ENCODE results near the gene TFF1. TPM values are rescaled to one million over a fixed set of nuclear protein-coding genes. Genes with fewer than 3 reads are reported as not detected.

Gene TFF1
- total RNA-seq, 1 experiment from 2014 or later: not detected

DNA sequence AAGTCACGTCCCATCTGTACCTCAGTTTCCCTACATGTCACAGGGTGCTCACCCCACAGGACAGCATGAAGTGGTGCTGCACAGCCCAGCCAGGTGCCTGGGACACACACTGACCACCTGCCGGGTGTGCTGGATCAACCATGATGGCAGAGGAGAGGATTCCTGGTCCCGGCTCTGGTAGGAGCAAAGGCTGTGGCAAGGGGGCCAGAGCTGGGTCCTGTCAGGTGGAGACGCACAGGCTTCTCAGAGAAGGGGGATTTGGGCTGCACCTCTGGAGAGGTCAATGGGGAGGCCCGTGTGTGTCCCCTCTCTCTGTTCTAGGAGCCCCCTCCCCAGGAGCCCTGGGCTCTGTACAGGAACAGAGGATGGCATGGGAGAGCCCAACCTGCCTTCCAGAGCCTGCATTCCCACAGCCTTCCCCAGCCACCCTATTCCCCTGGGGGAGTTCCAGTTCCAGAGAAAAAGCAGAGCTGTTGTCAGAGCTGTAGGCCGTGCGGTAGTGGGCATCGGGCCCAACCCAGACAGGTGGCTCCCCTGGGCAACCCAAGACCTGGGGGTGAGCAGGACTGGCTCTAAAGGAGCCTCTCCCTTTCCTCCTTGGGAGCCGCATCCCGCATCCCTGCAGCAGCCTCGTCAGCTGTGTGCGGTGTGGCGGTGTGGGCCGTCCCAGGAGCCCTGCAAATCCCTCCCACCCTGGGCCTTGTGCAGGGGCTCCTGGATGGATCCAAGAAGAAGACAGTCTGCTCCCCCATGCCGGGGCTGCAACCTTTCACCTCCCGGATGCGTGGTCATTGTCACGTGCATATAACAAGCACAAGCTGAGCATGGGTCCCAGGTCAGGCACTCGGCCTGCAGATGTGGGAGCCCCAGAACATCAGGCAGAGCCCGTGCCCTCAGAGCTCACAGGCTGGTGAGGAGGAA, 48.2 kb downstream of the TFF1 start:
- DNase-seq (ENCODE audit: low spot score): no peak

DNA sequence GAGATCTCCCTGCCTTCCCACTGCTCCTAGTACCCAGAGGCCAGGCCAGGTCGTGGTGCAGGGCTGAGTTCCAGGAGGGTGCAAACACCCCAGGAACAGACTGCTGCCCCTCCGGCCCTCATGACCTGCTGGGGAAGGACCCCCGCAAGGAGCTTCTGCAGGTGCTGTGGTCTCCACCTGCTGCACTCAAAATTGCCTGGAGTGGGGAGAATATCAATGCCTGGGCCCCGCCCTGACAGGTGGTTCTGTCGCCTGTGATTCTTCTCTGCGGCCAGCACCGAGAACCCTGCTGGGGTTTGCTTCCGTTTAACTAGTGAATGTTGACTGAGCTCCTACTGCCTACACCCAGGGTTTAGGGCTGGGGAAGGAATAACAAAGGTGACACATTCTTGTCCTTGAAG, 49.0 kb downstream of the TFF1 start:
- DNase-seq (ENCODE audit: low spot score): no peak

DNA sequence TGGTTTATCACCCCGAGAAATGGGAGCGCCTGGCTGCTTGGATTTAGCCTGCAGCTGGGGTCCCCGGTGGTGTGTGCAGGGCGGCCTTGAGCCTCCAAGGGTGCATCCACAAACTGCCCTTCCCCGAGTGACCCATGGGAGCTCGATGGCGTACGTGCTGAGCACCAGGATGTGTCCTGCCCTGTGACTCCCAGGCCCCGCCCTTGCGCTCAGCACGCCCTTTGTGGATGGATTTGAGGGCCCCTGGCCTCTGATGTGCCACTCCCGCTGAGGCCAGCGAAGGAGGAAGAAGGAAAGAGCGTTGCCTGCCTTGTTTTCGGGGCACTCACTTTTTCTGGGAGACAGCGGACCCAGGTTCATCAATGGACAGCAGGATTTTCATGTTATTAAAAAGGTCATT, 49.4 kb downstream of the TFF1 start:
- DNase-seq (ENCODE audit: low spot score): no peak

DNA sequence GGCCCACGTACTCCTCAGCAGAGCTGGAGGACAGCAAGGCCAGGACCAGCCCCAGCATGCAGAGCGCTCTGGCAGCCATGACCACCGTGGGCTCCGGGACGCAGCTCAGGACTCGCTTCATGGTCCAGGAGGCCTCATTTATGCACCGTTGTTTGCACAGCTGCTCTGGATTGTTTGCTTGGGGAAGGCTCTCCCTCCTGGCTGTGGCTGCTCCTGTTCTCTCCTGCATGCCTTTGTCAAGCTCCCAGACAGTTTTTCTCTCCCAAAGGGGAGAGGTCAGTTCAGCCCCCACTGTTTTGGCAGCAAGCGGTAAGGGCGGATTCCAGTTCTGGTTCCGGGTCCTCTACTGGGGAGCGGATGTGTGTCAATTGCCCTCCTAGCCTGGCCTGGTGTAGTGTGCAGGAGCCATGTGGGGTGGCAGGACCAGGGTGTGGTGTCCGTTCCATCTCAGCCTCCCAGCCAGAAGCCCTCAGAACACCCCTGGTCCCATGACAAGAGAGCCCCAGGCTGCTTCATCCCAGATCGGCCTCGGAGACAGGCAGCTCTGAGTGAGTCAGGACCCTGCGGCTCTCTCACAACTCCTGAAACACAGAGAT, 50.9 kb downstream of the TFF1 start, which contains the start of gene TFF3:
Gene TFF3, minus strand, starts transcription at position 114 of the 596 bp plus-strand sequence. Its CDS starts 35 bp downstream, at position 79.
- no peak for DNase-seq (ENCODE audit: low spot score)

DNA sequence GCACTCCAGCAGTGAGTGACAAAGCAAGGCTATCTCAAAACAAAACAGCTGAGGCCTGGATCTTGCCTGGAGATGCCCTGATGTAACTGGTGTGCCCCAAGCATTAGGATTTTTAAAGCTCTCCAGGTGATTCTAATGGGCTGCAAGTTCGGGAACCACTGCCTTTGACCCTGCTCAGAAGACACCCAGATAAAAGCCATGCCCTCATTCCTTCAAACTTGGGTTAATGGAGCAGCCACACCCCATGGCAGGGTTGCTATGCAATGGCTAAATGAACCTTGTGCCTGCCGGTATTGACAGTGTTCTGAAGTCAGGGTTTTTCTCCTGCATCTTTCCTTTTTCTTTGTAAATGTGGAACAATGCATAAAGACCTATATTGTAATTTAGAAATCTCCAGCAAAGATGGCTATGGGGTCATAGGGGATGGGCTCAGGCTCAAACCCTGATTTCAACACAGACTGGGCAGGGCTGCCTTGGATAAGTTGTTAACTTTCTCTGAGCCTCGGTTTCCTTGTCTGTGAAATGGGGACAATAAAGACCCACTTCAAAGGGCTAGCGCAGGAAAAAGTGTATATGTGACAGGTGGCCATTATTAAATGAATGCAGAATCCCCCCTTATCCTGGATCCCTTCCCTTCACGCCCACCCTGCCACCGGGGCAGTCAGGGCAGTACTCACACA, 51.6 kb downstream of the TFF1 start:
- DNase-seq (ENCODE audit: low spot score): no peak

DNA sequence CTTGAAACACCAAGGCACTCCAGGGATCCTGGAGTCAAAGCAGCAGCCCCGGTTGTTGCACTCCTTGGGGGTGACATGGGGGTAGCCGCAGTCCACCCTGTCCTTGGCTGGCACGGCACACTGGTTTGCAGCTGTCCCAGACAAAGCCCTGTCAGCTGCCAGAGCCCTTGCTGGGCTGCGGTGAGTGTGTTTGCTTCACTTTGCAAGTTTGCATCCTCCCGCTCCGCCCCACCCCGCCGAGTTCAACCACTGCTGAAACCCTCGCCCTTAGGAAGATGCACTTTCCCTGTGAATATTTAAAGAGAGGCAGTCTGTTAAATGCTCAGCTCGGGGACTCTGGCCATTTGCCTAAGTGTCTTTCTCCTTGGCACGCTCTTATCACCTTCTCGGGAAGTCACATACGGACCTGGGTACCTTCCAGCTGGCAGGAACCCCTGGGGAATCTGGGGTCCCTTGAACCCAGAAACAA, 52.8 kb downstream of the TFF1 start:
- DNase-seq (ENCODE audit: low spot score): no peak

DNA sequence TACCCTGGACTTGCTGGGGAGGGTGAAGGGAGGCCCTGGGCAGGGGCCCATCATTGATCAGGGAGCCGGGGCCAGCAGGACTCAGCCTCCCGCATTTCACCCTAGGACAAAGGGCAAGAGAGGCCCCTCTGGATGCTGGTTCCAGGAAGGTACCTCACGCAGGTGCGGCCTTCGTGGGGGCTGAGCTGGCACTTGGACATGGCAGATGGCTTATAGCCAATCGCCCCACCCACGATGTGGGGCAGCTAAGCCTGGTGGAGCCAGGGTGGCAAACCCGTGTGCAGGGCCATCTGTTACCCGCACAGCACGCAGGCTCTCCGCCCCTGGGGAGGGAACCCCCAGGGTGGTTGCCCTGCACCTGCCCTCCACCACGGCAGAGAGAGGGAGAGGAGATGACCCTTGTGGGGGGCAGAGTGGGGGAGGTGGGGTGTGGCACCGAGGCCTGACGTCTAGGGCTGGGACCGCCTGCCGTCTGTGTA, 53.7 kb downstream of the TFF1 start:
- DNase-seq (ENCODE audit: low spot score): no peak

Other genes starting within 250 kb of the TFF1 start
- gene ABCG1, start 147.4 kb downstream of the TFF1 start, total RNA-seq (2014; rRNA removed; shearing (Covaris generic)): 2.5 and 2.9 TPM in 2 replicates
- gene TFF3, start 51.1 kb downstream of the TFF1 start, total RNA-seq (2014; rRNA removed; shearing (Covaris generic)): not detected in 2 replicates
- gene TFF2, start 15.5 kb downstream of the TFF1 start, total RNA-seq (2014; rRNA removed; shearing (Covaris generic)): not detected in 2 replicates
- 0.12 TPM in 1 of 2 replicates, not detected in the other for gene TMPRSS3, start 29.5 kb upstream of the TFF1 start, total RNA-seq (2014; rRNA removed; shearing (Covaris generic))
- gene UBASH3A, start 37.4 kb upstream of the TFF1 start, total RNA-seq (2014; rRNA removed; shearing (Covaris generic)): not detected in 2 replicates
- gene RSPH1, start 129.7 kb upstream of the TFF1 start, total RNA-seq (2014; rRNA removed; shearing (Covaris generic)): not detected in 2 replicates
- 1.1 and 1.6 TPM in 2 replicates for gene SLC37A1, start 147.3 kb upstream of the TFF1 start, total RNA-seq (2014; rRNA removed; shearing (Covaris generic))